ENCODE results near the gene FTSJ3. TPM values are rescaled to one million over a fixed set of nuclear protein-coding genes. Genes with fewer than 3 reads are reported as not detected.
A peak's percentile ranks its signal among the peaks of the same experiment; 100 is the strongest.

Gene FTSJ3
- total RNA-seq, 1 donor from 2014 or later = 50.2 TPM

DNA sequence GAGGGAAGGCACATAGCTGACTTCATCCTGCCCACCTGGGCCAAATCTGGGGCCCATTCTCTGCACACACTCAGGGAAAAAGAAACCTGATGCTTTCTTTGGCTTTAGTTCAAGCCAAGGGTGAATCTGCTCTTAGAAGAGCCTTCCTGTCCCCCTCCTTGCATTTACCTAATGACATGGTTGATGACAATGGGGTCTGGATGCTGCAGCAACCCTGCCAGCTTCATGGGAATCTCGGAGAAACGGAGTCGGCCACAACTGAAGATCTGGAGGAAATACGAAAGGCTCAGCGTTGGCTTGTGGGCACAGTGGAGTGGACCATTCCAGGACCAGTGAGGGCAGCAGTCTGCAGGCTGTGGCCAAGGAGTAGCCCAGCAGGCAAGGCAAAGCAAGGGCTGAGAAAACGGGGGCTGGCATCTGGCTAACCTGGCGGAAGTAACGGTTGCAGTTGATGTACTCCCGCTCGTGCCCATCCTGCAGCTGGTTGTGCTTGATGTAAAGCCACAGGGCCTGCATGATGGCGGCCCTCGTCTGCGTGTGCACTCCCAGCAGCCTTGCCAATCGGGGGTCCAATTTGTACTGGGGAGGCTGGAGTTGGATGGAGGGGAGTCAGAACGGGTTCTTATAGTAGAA, 6.4 kb upstream of the FTSJ3 start:
- H3K9me3 ChIP-seq (ENCODE audit: insufficient read depth, low read depth, low read length) = no peaks in the 10 kb centered on the region
- no peak for DNase-seq (ENCODE audit: low read depth)
- no peak overlapping the region for H3K4me3 Mint-ChIP-seq (ENCODE audit: unreplicated experiment)
- H2AFZ ChIP-seq (ENCODE audit: low read depth, low read length) = no peak overlapping the region
- H3K4me3 ChIP-seq (ENCODE audit: insufficient read depth, low read depth, low read length) = no peak overlapping the region
- no peak for TF ChIP-seq EZH2 (IDR thresholded peaks at IDR 0.05; ENCODE audit: insufficient read depth, low read length)
- TF ChIP-seq, protein P1, sequence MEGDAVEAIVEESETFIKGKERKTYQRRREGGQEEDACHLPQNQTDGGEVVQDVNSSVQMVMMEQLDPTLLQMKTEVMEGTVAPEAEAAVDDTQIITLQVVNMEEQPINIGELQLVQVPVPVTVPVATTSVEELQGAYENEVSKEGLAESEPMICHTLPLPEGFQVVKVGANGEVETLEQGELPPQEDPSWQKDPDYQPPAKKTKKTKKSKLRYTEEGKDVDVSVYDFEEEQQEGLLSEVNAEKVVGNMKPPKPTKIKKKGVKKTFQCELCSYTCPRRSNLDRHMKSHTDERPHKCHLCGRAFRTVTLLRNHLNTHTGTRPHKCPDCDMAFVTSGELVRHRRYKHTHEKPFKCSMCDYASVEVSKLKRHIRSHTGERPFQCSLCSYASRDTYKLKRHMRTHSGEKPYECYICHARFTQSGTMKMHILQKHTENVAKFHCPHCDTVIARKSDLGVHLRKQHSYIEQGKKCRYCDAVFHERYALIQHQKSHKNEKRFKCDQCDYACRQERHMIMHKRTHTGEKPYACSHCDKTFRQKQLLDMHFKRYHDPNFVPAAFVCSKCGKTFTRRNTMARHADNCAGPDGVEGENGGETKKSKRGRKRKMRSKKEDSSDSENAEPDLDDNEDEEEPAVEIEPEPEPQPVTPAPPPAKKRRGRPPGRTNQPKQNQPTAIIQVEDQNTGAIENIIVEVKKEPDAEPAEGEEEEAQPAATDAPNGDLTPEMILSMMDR (IDR thresholded peaks at IDR 0.05; ENCODE audit: insufficient read depth, low read depth, low read length) = no peak
- no peaks in the 10 kb centered on the region for H3K27me3 Mint-ChIP-seq (ENCODE audit: low read depth, unreplicated experiment)
- no peak overlapping the region for H3K4me2 ChIP-seq (ENCODE audit: low read length)
- H4K20me1 ChIP-seq (ENCODE audit: insufficient read depth, low read length) = peaks cover 89% of the 10 kb centered on the region
- H3K79me2 ChIP-seq (ENCODE audit: insufficient read depth, low read length) = peaks cover 47% of the 10 kb centered on the region
- H3K9ac ChIP-seq (ENCODE audit: low read length) = no peak overlapping the region
- H3K9me3 Mint-ChIP-seq (ENCODE audit: unreplicated experiment) = no peaks in the 10 kb centered on the region
- no peaks in the 10 kb centered on the region for H3K27me3 ChIP-seq (ENCODE audit: insufficient read depth, low read length)
- H3K4me1 Mint-ChIP-seq (ENCODE audit: low read depth, unreplicated experiment) = peaks cover 2% of the 10 kb centered on the region
- no peak for FAIRE-seq
- H3K27ac ChIP-seq (ENCODE audit: low read depth, low read length) = no peak overlapping the region
- peaks cover 56% of the 10 kb centered on the region for H3K36me3 ChIP-seq (ENCODE audit: insufficient read depth, low read length)
- H3K27ac Mint-ChIP-seq (ENCODE audit: unreplicated experiment) = peak overlapping the region; percentile 53
- H3K36me3 Mint-ChIP-seq (ENCODE audit: low read depth, unreplicated experiment) = peaks cover 31% of the 10 kb centered on the region
- H3K4me1 ChIP-seq (ENCODE audit: insufficient read depth, low read length) = peaks cover 3% of the 10 kb centered on the region

GRCh38 chr17:63833026-63833740, 5.7 kb upstream of the FTSJ3 start:
- peaks cover 10% of the 10 kb centered on the region for H3K4me1 ChIP-seq (ENCODE audit: insufficient read depth, low read length)
- Mint-ChIP-seq H3K4me1 (ENCODE audit: low read depth, unreplicated experiment) (peaks cover 2% of the 10 kb centered on the region), H3K27ac (ENCODE audit: unreplicated experiment) (no peak overlapping the region), H3K9me3 (ENCODE audit: unreplicated experiment) (no peaks in the 10 kb centered on the region), H3K27me3 (ENCODE audit: low read depth, unreplicated experiment) (no peaks in the 10 kb centered on the region), H3K4me3 (ENCODE audit: unreplicated experiment) (no peak overlapping the region), H3K36me3 (ENCODE audit: low read depth, unreplicated experiment) (peaks cover 31% of the 10 kb centered on the region)
- no peak overlapping the region for H3K9ac ChIP-seq (ENCODE audit: low read length)
- peaks cover 89% of the 10 kb centered on the region for H4K20me1 ChIP-seq (ENCODE audit: insufficient read depth, low read length)
- peaks cover 60% of the 10 kb centered on the region for H3K36me3 ChIP-seq (ENCODE audit: insufficient read depth, low read length)
- no peak overlapping the region for H2AFZ ChIP-seq (ENCODE audit: low read depth, low read length)
- no peak overlapping the region for H3K4me2 ChIP-seq (ENCODE audit: low read length)
- H3K27me3 ChIP-seq (ENCODE audit: insufficient read depth, low read length) = no peaks in the 10 kb centered on the region
- no peaks in the 10 kb centered on the region for H3K9me3 ChIP-seq (ENCODE audit: insufficient read depth, low read depth, low read length)
- H3K4me3 ChIP-seq (ENCODE audit: insufficient read depth, low read depth, low read length) = no peak overlapping the region
- no peak for TF ChIP-seq EZH2 (IDR thresholded peaks at IDR 0.05; ENCODE audit: insufficient read depth, low read length)
- TF ChIP-seq, protein P1 (IDR thresholded peaks at IDR 0.05; ENCODE audit: insufficient read depth, low read depth, low read length) = no peak
- DNase-seq (ENCODE audit: low read depth) (no peak), FAIRE-seq (no peak)
- H3K79me2 ChIP-seq (ENCODE audit: insufficient read depth, low read length) = peaks cover 47% of the 10 kb centered on the region
- no peak overlapping the region for H3K27ac ChIP-seq (ENCODE audit: low read depth, low read length)

GRCh38 chr17:63832455-63832854, 5.0 kb upstream of the FTSJ3 start:
- Mint-ChIP-seq H3K27ac (ENCODE audit: unreplicated experiment) (no peak overlapping the region), H3K9me3 (ENCODE audit: unreplicated experiment) (no peaks in the 10 kb centered on the region), H3K36me3 (ENCODE audit: low read depth, unreplicated experiment) (peaks cover 31% of the 10 kb centered on the region), H3K4me3 (ENCODE audit: unreplicated experiment) (peak overlapping the region; percentile 22), H3K27me3 (ENCODE audit: low read depth, unreplicated experiment) (no peaks in the 10 kb centered on the region), H3K4me1 (ENCODE audit: low read depth, unreplicated experiment) (peaks cover 2% of the 10 kb centered on the region)
- Histone ChIP-seq H3K27me3 (ENCODE audit: insufficient read depth, low read length) (no peaks in the 10 kb centered on the region), H4K20me1 (ENCODE audit: insufficient read depth, low read length) (peaks cover 85% of the 10 kb centered on the region), H3K27ac (ENCODE audit: low read depth, low read length) (no peak overlapping the region), H3K4me1 (ENCODE audit: insufficient read depth, low read length) (peaks cover 11% of the 10 kb centered on the region), H3K9ac (ENCODE audit: low read length) (no peak overlapping the region), H3K9me3 (ENCODE audit: insufficient read depth, low read depth, low read length) (no peaks in the 10 kb centered on the region), H3K4me2 (ENCODE audit: low read length) (no peak overlapping the region), H2AFZ (ENCODE audit: low read depth, low read length) (no peak overlapping the region), H3K36me3 (ENCODE audit: insufficient read depth, low read length) (peaks cover 60% of the 10 kb centered on the region), H3K4me3 (ENCODE audit: insufficient read depth, low read depth, low read length) (no peak overlapping the region), H3K79me2 (ENCODE audit: insufficient read depth, low read length) (peaks cover 47% of the 10 kb centered on the region)
- FAIRE-seq (no peak), DNase-seq (ENCODE audit: low read depth) (no peak)
- TF ChIP-seq EZH2 (IDR thresholded peaks at IDR 0.05; ENCODE audit: insufficient read depth, low read length) = no peak
- TF ChIP-seq, protein P1 (IDR thresholded peaks at IDR 0.05; ENCODE audit: insufficient read depth, low read depth, low read length) = no peak

Data from astrocyte (in vitro differentiated cells and primary cell).